DOHH2 (cell line): ENCODE measurements around the gene FHOD3.

Experiments used
- H3F3A ChIP-seq: fragments of 200-600 bp; sonication (generic), shearing (Covaris generic); 2 replicates; pipeline ENCODE4 v1.6.0; 2016; ENCODE audit warnings: antibody characterized with exemption, mild to moderate bottlenecking; ENCODE audit not compliant: control insufficient read depth, insufficient read depth
- H3K27ac ChIP-seq: fragments of 200-600 bp; sonication (generic); 2 replicates; pipeline ENCODE4 v1.5.1; 2014; ENCODE audit warnings: low read depth, mild to moderate bottlenecking, low read length, moderate library complexity
- H3K27me3 ChIP-seq: fragments of 200-600 bp; sonication (generic); 2 replicates; pipeline ENCODE4 v1.6.1; 2014; ENCODE audit warnings: mild to moderate bottlenecking, low read length, mixed read lengths; ENCODE audit not compliant: control insufficient read depth
- H3K36me3 ChIP-seq: fragments of 200-600 bp; sonication (generic); 2 replicates; pipeline ENCODE4 v1.6.1; 2014; ENCODE audit warnings: mild to moderate bottlenecking, low read length, moderate library complexity, mixed read lengths; ENCODE audit not compliant: control insufficient read depth
- H3K4me1 ChIP-seq: fragments of 200-600 bp; sonication (generic); 2 replicates; pipeline ENCODE4 v1.6.1; 2014; ENCODE audit warnings: mild to moderate bottlenecking, low read length, mixed read lengths; ENCODE audit not compliant: control insufficient read depth
- H3K4me2 ChIP-seq: fragments of 200-600 bp; sonication (generic); 2 replicates; pipeline ENCODE4 v1.6.0; 2014; ENCODE audit warnings: mild to moderate bottlenecking, low read length, moderate library complexity
- H3K4me3 ChIP-seq: fragments of 200-600 bp; sonication (generic); 2 replicates; pipeline ENCODE4 v1.5.1; 2014; ENCODE audit warnings: mild to moderate bottlenecking, low read length, mixed read lengths
- H3K79me2 ChIP-seq: fragments of 200-600 bp; sonication (generic); 2 replicates; pipeline ENCODE4 v1.6.1; 2014; ENCODE audit warnings: mild to moderate bottlenecking, low read length, mixed read lengths; ENCODE audit not compliant: control insufficient read depth
- H3K9me2 ChIP-seq: fragments of 200-600 bp; sonication (generic); replicated peaks from 2 replicates; pipeline ENCODE4 v1.6.1; 2014; ENCODE audit warnings: mild to moderate bottlenecking, low read length, mixed read lengths; ENCODE audit not compliant: control insufficient read depth
- H3K9me3 ChIP-seq: fragments of 200-600 bp; sonication (generic); 2 replicates; pipeline ENCODE4 v1.6.1; 2014; ENCODE audit warnings: antibody characterized with exemption, low read length, mixed read lengths; ENCODE audit not compliant: control insufficient read depth, insufficient read depth
- H4K20me1 ChIP-seq: fragments of 200-600 bp; sonication (generic); 2 replicates; pipeline ENCODE4 v1.6.0; 2014; ENCODE audit warnings: low read depth, mild to moderate bottlenecking, antibody characterized with exemption, low read length, moderate library complexity; ENCODE audit not compliant: control insufficient read depth, insufficient read depth
- EZH2phosphoT487 ChIP-seq: fragments of 200-600 bp; sonication (generic); IDR thresholded peaks from 2 replicates; pipeline ENCODE4 v1.6.1; 2017; ENCODE audit warnings: borderline replicate concordance, mild to moderate bottlenecking, antibody characterized with exemption, low read length, moderate library complexity, mixed read lengths
- TF ChIP-seq, protein P1 (sequence below): fragments of 200-600 bp; sonication (generic); IDR thresholded peaks from one replicate; pipeline ENCODE4 v1.5.1; 2014; ENCODE audit warnings: antibody characterized with exemption, mild to moderate bottlenecking, low read depth, low read length; ENCODE audit not compliant: poor library complexity, severe bottlenecking

FHOD3 gene

GRCh38 chr18:36756242-36756641 lies 458.7 kb downstream of the FHOD3 start:
- no peaks in the 10 kb centered on the region for H4K20me1 ChIP-seq
- H3K36me3 ChIP-seq, result peaks cover 13% of the 10 kb centered on the region
- H3K9me2 ChIP-seq, result no peaks in the 10 kb centered on the region
- no peak overlapping the region for H3K27ac ChIP-seq
- H3K4me1 ChIP-seq, result peaks cover 26% of the 10 kb centered on the region
- H3K4me2 ChIP-seq, result no peak overlapping the region
- no peaks in the 10 kb centered on the region for H3K27me3 ChIP-seq
- no peaks in the 10 kb centered on the region for H3K9me3 ChIP-seq
- no peaks in the 10 kb centered on the region for H3F3A ChIP-seq
- no peak for TF ChIP-seq EZH2phosphoT487
- TF ChIP-seq, protein P1, sequence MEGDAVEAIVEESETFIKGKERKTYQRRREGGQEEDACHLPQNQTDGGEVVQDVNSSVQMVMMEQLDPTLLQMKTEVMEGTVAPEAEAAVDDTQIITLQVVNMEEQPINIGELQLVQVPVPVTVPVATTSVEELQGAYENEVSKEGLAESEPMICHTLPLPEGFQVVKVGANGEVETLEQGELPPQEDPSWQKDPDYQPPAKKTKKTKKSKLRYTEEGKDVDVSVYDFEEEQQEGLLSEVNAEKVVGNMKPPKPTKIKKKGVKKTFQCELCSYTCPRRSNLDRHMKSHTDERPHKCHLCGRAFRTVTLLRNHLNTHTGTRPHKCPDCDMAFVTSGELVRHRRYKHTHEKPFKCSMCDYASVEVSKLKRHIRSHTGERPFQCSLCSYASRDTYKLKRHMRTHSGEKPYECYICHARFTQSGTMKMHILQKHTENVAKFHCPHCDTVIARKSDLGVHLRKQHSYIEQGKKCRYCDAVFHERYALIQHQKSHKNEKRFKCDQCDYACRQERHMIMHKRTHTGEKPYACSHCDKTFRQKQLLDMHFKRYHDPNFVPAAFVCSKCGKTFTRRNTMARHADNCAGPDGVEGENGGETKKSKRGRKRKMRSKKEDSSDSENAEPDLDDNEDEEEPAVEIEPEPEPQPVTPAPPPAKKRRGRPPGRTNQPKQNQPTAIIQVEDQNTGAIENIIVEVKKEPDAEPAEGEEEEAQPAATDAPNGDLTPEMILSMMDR, result no peak
- no peaks in the 10 kb centered on the region for H3K79me2 ChIP-seq
- no peak overlapping the region for H3K4me3 ChIP-seq

DNA sequence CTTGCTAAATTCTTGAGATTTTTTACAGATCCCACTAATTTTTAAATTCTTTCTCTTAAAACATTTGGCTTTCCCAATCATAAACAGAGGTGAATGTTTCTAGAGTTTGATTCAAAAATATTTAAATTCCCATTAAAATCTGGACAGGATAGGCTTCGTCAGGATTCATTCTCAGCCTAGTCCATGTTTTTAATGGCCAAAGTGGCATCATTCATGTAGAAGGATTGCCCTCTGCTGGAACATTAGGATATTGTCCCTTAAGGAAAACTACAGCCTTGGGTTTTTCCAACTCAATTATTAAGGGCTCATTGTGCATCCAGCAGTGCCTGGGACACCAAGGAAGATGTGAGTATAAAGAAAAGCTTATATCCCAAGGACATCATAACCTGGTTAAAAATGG lies 459.6 kb downstream of the FHOD3 start:
- Histone ChIP-seq H3K27ac (no peak overlapping the region), H3K9me3 (no peaks in the 10 kb centered on the region), H3K79me2 (no peaks in the 10 kb centered on the region), H3K9me2 (no peaks in the 10 kb centered on the region), H3K27me3 (no peaks in the 10 kb centered on the region), H4K20me1 (no peaks in the 10 kb centered on the region), H3K4me2 (no peak overlapping the region), H3K4me3 (no peak overlapping the region), H3K36me3 (peaks cover 19% of the 10 kb centered on the region), H3F3A (no peaks in the 10 kb centered on the region), H3K4me1 (peaks cover 26% of the 10 kb centered on the region)
- TF ChIP-seq EZH2phosphoT487, result no peak
- TF ChIP-seq, protein P1, result peak; percentile 64

GRCh38 chr18:36757991-36758390 lies 460.5 kb downstream of the FHOD3 start:
- Histone ChIP-seq H3K27me3 (no peaks in the 10 kb centered on the region), H3K27ac (no peak overlapping the region), H3K9me3 (no peaks in the 10 kb centered on the region)

More at GRCh38 chr18:36757991-36758390, 460.5 kb downstream of the FHOD3 start:
- Histone ChIP-seq H3K36me3 (peaks cover 20% of the 10 kb centered on the region), H4K20me1 (no peaks in the 10 kb centered on the region), H3K4me2 (no peak overlapping the region), H3K4me3 (no peak overlapping the region), H3K9me2 (no peaks in the 10 kb centered on the region), H3K4me1 (peaks cover 26% of the 10 kb centered on the region), H3F3A (no peaks in the 10 kb centered on the region), H3K79me2 (no peaks in the 10 kb centered on the region)
- TF ChIP-seq EZH2phosphoT487, result no peak
- TF ChIP-seq, protein P1, result no peak
